Vein endothelial cell (primary cell): Measurements from ENCODE around the gene LLCFC1. TPM values are rescaled to one million over a fixed set of nuclear protein-coding genes. Genes with fewer than 3 reads are reported as not detected.

Experiments used
- total RNA-seq: library from RNA; depleted of rRNA; stranded (reverse); fragments of >200 nt; gene quantifications from 2 replicates; pipeline ENCODE4 v1.2.3, GENCODE V29; 2012

The LLCFC1 gene
- total RNA-seq: not detected in 2 replicates

DNA sequence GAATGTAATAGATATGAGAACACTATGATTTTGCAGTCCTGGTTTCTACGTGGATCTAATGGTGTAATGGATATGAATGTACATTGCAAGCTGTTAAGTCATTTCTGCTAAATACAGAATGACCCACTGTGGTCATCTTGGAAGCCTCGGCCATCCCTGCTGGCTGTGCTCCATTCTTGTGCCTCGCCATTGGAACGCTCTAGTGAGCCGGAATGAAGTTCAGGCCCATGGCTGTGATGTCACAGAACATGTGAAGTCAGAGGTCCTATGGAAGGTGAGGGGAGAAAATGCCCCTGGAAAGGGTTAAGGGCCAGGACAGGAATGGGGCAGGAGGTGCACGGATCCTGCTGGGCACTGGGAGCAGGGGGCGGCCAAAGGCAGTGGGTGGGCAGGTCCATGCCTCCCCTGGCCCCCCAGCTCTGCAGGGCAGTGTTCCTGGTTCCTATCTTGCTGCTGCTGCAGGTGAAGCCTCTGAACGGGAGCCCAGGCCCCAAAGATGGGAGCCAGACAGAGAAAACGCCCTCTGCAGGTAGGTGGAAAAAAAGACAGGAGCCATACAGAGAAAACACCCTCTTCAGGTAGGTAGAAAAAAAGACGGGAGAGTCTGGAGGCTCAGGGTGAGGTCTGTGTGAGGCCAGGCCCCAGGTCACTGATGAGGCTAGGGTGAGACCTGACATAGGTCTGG, at the start of gene LLCFC1:
TSS of gene LLCFC1 (plus strand) at position 259 of the 685 bp plus-strand sequence. CDS start at position 397, 138 bp downstream.

DNA sequence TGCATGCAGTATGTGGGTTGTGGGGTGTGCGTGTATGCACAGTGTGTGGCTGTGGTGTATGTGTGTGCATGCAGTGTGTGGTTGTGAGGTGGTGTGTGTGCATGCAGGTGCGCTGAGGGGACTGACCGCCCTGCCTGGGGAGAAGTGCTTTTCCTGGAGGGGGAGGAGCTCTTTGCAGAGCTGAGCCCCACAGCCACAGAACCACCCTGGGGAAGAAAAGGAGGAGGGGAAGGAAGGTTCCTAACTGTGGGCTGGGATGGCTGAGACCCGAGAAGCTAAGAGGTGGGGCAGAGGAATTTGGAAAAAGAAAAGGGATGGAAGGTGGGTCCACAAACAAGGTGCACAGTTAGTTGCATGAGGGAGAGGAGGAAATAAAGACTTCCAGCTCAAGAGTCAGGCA, 5.7 kb upstream of the LLCFC1 start, which contains the start of gene TRPV5:
TSS of gene TRPV5 (minus strand) at position 123 of the 400 bp plus-strand sequence. CDS start 287 bp downstream, outside the sequence.

DNA sequence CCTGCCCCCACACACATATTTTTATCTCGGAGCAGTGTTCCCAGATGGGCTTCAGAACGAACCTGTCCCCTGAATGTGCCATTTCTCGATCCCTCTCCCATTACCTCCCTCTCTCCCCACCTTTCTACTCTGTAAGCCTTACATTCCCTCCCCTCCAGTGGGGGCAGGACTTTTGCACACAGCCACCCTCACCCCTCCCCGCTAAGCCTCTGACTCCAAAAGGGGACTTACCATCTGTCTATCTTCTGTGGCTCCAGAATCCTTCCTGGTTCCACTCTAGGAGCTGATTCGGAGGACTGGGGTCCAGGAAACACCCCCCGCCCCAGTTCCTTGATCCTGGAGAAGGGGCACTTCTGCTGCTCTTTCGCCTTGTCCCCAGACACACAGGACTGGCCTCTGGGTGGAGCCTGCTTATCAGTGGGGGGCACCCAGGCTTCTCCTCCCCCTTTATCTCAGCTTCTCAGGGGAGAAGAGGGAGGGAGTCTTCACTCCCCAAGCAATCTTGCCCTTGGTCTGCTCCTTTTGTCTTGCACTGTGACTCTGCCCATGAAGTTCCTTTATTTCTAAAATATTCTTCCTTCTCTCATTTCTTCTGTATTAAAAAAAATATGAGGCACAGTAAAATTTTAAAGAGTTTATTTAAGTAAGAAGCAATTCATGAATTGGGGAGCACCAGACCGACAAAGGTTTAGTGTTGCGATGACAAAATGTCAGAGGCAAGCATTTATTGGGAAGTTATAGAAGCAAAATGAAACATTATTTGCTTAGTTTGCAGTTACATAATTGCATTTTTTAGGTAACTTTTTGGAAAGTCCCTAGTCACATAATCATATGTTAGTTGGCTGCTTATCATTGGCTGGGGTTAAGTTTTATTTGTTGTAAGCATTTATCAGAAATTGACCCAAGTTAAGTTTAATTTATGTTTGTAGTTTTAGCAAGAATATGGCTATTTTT, 23.0 kb downstream of the LLCFC1 start, which contains the start of gene KEL:
TSS of gene KEL (minus strand) at position 391 of the 954 bp plus-strand sequence. CDS start at position 234, 157 bp downstream.

Other genes with a start within 250 kb of the LLCFC1 start
- not detected in 2 replicates for gene PRSS1, start 190.0 kb upstream of the LLCFC1 start, total RNA-seq
- gene PRSS2, start 168.5 kb upstream of the LLCFC1 start, total RNA-seq: 0.98 TPM in 1 of 2 replicates, not detected in the other
- 1.4 and 2.0 TPM in 2 replicates for gene EPHB6, start 84.4 kb upstream of the LLCFC1 start, total RNA-seq
- gene TRPV6, start 53.7 kb upstream of the LLCFC1 start, total RNA-seq: not detected in 2 replicates
- gene TRPV5, start 5.7 kb upstream of the LLCFC1 start, total RNA-seq: 0.10 TPM in 1 of 2 replicates, not detected in the other
- not detected in 2 replicates for gene KEL, start 22.9 kb downstream of the LLCFC1 start, total RNA-seq
- 0.33 TPM in 1 of 2 replicates, not detected in the other for gene OR9A2, start 87.6 kb downstream of the LLCFC1 start, total RNA-seq
- not detected in 2 replicates for gene OR6V1, start 112.9 kb downstream of the LLCFC1 start, total RNA-seq
- gene PIP, start 192.6 kb downstream of the LLCFC1 start, total RNA-seq: not detected in 2 replicates
- not detected in 2 replicates for gene TAS2R39, start 243.9 kb downstream of the LLCFC1 start, total RNA-seq